A673 (cell line): ENCODE results near the gene DNAH3. TPM values are rescaled to one million over a fixed set of nuclear protein-coding genes. Genes with fewer than 3 reads are reported as not detected.

Source experiments
- BruUV-seq: library from RNA; stranded (reverse); fragments of 400-500 nt; replicated peaks from 2 replicates; lab custom pipeline; 2021; lab: Mats Ljungman, UMichigan
- CTCF ChIA-PET: fragments of 300-600 bp; sonication (Branson Sonifier 250); formaldehyde crosslinking; loops from one replicate; lab custom pipeline; 2022; ENCODE audit warnings: antibody characterized with exemption; lab: Charles Lee
- POLR2A ChIA-PET: fragments of 300-600 bp; sonication (Branson Sonifier 250); formaldehyde crosslinking; loops from one replicate; lab custom pipeline; 2022; ENCODE audit warnings: antibody characterized with exemption; ENCODE audit not compliant: low non-redundant PET; lab: Charles Lee
- DNase-seq: peaks from one replicate; pipeline ENCODE4 v3.0.0-alpha.2; 2015; ENCODE audit warnings: low spot score
- H3K27ac ChIP-seq: fragments of 200-600 bp; sonication (generic); 2 replicates; pipeline ENCODE4 v1.5.1; 2016; ENCODE audit warnings: mixed run types, low read depth, mild to moderate bottlenecking, mixed read lengths, antibody characterized with exemption, low read length; ENCODE audit not compliant: poor library complexity, severe bottlenecking
- H3K27me3 ChIP-seq: fragments of 200-600 bp; sonication (generic); replicated peaks from 2 replicates; pipeline ENCODE4 v1.6.1; 2017; ENCODE audit warnings: mixed run types, low read depth, mild to moderate bottlenecking, mixed read lengths, antibody characterized with exemption, low read length; ENCODE audit not compliant: insufficient read depth, poor library complexity
- H3K36me3 ChIP-seq: fragments of 200-600 bp; sonication (generic); 2 replicates; pipeline ENCODE4 v1.6.1; 2016; ENCODE audit warnings: mixed run types, mild to moderate bottlenecking, mixed read lengths, antibody characterized with exemption, low read length; ENCODE audit not compliant: insufficient read depth, poor library complexity, severe bottlenecking
- H3K4me1 ChIP-seq: fragments of 200-600 bp; sonication (generic); 2 replicates; pipeline ENCODE4 v1.6.1; 2017; ENCODE audit warnings: mixed run types, mild to moderate bottlenecking, mixed read lengths, antibody characterized with exemption, low read length; ENCODE audit not compliant: insufficient read depth, poor library complexity, severe bottlenecking
- H3K4me3 ChIP-seq: fragments of 200-600 bp; sonication (generic); 2 replicates; pipeline ENCODE4 v1.5.1; 2016; ENCODE audit warnings: low read depth, mixed run types, mild to moderate bottlenecking, mixed read lengths, low read length; ENCODE audit not compliant: poor library complexity, severe bottlenecking
- H3K9me3 ChIP-seq: fragments of 200-600 bp; sonication (generic); 2 replicates; pipeline ENCODE4 v1.6.1; 2016; ENCODE audit warnings: mixed run types, low read depth, mild to moderate bottlenecking, mixed read lengths, antibody characterized with exemption, low read length; ENCODE audit not compliant: poor library complexity, severe bottlenecking
- EZH2 ChIP-seq: fragments of 200-600 bp; sonication (generic); IDR thresholded peaks from 2 replicates; pipeline ENCODE4 v1.6.1; 2017; ENCODE audit warnings: borderline replicate concordance, low read depth, mild to moderate bottlenecking, mixed read lengths, antibody characterized with exemption, low read length; ENCODE audit not compliant: poor library complexity, severe bottlenecking
- intact Hi-C: fragments of 100-400 bp; cut with micrococcal nuclease; formaldehyde crosslinking; loops from one replicate; pipeline ENCODE4 v1.10.0; 2022; ENCODE audit not compliant: unreplicated experiment
- total RNA-seq: library from RNA; stranded (reverse); gene quantifications from 2 replicates; pipeline ENCODE4 v1.2.3, GENCODE V29; 2021
- TF ChIP-seq, protein P1 (sequence below): fragments of 300-800, 200-600 bp; sonication (generic); conservative IDR thresholded peaks from 2 replicates; pipeline ENCODE4 v1.5.1; 2017; ENCODE audit warnings: low read depth, mild to moderate bottlenecking, antibody characterized with exemption, low read length, moderate library complexity, mixed read lengths

The DNAH3 gene
- total RNA-seq, 1 experiment from 2014 or later = not detected

DNA sequence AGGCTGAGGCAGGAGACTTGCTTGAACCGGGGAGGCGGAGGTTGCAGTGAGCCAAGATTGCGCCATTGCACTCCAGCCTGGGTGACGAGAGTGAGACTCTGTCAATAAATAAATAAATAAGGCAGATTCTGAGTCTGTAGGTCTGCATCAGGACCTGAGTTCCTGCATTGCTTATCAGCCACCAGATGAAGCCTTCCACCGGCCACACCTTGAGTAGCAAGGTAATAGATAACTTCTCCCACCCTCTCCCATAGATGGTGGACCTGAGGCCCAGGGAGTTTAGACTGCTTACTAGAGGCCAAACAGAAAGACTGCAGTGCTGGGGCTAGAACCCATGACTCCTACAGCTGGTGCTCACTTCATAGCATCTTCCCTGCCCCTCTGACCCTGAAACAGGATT, 38.7 kb upstream of the DNAH3 start:
- no TSS peak for BruUV-seq
- no peak overlapping the region for H3K27ac ChIP-seq
- POLR2A ChIA-PET = no interaction called here

DNA sequence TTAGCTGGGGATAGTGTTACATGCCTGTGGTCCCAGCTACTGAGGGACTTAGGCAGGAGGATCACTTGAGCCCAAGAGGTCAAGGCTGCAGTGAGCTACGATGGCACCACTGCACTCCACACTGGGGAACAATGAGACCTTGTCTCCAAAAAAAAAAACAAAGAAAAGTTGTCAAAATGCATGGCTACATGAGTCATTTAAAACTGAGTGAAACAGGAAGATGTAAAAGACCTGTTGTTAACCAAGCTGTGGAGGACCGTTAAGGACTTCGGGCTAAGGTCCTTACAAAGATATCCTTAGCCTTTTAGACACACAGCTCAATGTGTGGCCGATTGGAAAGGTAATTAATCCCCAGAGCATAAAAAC, 35.7 kb upstream of the DNAH3 start:
- no peaks in the 10 kb centered on the region for H3K27me3 ChIP-seq

More for the DNA sequence above, 38.7 kb upstream of the DNAH3 start:
- no peaks in the 10 kb centered on the region for H3K36me3 ChIP-seq
- intact Hi-C loops = loop anchor here (5.0 kb wide), 1 partner anchor 93 kb away; no protein-coding TSS in a partner anchor
- H3K27me3 ChIP-seq = no peaks in the 10 kb centered on the region
- H3K9me3 ChIP-seq = no peaks in the 10 kb centered on the region
- no peak for DNase-seq
- H3K4me1 ChIP-seq = no peaks in the 10 kb centered on the region
- CTCF ChIA-PET = interaction anchor here (0.6 to 2.3 kb wide), 4 partner anchors 32 to 636 kb away, joined by 4 to 40 read pairs (median 8); no protein-coding TSS in a partner anchor
- no peak for TF ChIP-seq EZH2
- TF ChIP-seq, protein P1, sequence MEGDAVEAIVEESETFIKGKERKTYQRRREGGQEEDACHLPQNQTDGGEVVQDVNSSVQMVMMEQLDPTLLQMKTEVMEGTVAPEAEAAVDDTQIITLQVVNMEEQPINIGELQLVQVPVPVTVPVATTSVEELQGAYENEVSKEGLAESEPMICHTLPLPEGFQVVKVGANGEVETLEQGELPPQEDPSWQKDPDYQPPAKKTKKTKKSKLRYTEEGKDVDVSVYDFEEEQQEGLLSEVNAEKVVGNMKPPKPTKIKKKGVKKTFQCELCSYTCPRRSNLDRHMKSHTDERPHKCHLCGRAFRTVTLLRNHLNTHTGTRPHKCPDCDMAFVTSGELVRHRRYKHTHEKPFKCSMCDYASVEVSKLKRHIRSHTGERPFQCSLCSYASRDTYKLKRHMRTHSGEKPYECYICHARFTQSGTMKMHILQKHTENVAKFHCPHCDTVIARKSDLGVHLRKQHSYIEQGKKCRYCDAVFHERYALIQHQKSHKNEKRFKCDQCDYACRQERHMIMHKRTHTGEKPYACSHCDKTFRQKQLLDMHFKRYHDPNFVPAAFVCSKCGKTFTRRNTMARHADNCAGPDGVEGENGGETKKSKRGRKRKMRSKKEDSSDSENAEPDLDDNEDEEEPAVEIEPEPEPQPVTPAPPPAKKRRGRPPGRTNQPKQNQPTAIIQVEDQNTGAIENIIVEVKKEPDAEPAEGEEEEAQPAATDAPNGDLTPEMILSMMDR = no peak
- H3K4me3 ChIP-seq = no peak overlapping the region

DNA sequence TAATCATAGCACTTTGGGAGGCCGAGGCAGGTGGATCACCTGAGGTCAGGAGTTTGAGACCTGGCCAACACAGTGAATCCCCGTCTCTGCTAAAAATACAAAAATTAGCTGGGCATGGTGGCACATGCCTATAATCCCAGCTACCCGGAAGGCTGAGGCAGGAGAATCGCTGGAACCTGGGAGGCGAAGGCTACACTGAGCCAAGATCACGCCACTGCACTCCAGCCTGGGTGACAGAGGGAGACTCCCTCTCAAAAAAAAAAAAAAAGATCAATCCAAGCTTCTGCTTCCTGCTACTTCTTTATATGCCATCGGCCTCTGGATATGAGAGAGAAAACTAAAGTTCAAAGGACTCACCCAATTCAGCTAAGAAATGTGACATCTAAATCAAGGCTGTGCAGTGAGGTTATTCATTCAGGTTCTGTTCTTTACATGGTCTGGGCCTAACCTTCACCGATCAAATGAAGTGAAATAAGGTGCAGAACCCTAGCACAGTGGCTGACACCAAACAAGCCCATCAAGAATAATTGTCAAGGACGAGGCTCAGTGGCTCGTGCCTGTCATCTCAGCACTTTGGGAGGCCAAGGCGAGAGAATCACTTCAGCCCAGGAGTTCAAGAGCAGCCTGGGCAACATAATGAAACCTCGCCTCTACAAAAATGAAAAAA, 35.1 kb upstream of the DNAH3 start:
- BruUV-seq = no TSS peak
- H3K36me3 ChIP-seq = no peaks in the 10 kb centered on the region
- TF ChIP-seq EZH2 = no peak
- CTCF ChIA-PET = interaction anchor here (1.6 kb wide), 1 partner anchor 115 kb away, joined by 7 read pairs; no protein-coding TSS in a partner anchor
- no peak for DNase-seq
- POLR2A ChIA-PET = no interaction called here
- intact Hi-C loops = loop anchor here (5.0 kb wide), 1 partner anchor 97 kb away; no protein-coding TSS in a partner anchor
- H3K4me1 ChIP-seq = no peaks in the 10 kb centered on the region
- no peaks in the 10 kb centered on the region for H3K27me3 ChIP-seq
- no peaks in the 10 kb centered on the region for H3K9me3 ChIP-seq
- no peak overlapping the region for H3K27ac ChIP-seq
- no peak overlapping the region for H3K4me3 ChIP-seq

More for the DNA sequence above, 35.7 kb upstream of the DNAH3 start:
- intact Hi-C loops = loop anchor here (5.0 kb wide), 1 partner anchor 96 kb away; no protein-coding TSS in a partner anchor
- Histone ChIP-seq H3K36me3 (no peaks in the 10 kb centered on the region), H3K4me1 (no peaks in the 10 kb centered on the region), H3K4me3 (no peak overlapping the region), H3K27ac (no peak overlapping the region), H3K9me3 (no peaks in the 10 kb centered on the region)
- no peak for DNase-seq
- TF ChIP-seq EZH2 = no peak
- TF ChIP-seq, protein P1 = no peak
- ChIA-PET CTCF (interaction anchor here (1.6 kb wide), 1 partner anchor 114 kb away, joined by 7 read pairs; no protein-coding TSS in a partner anchor), POLR2A (no interaction called here)
- no TSS peak for BruUV-seq
